PC-3 (cell line): ENCODE results near the gene PPM1D. TPM values are rescaled to one million over a fixed set of nuclear protein-coding genes. Genes with fewer than 3 reads are reported as not detected.

Source experiments
- ATAC-seq: fragments of 200-7000 bp; cut with Tn5 transposase; 2 replicates; pipeline ENCODE4 v1.9.1; 2020; ENCODE audit warnings: mild to moderate bottlenecking, moderate library complexity
- BruUV-seq: library from RNA; stranded (reverse); fragments of 400-500 nt; replicated peaks from 2 replicates; lab custom pipeline; 2021; lab: Mats Ljungman, UMichigan
- CTCF ChIA-PET: fragments of 300-600 bp; sonication (Branson Sonifier 250); formaldehyde crosslinking; loops from one replicate; lab custom pipeline; 2022; ENCODE audit warnings: antibody characterized with exemption; lab: Charles Lee
- POLR2A ChIA-PET: fragments of 300-600 bp; sonication (Branson Sonifier 250); formaldehyde crosslinking; loops from one replicate; lab custom pipeline; 2022; ENCODE audit warnings: antibody characterized with exemption; ENCODE audit not compliant: unreplicated experiment; lab: Charles Lee
- DNase-seq: peaks from one replicate; pipeline ENCODE4 v3.0.0-alpha.2; 2015
- H2AFZ ChIP-seq: fragments of 300-600 bp; sonication (generic); 2 replicates; pipeline ENCODE4 v1.6.0; 2016; ENCODE audit warnings: antibody characterized with exemption, low read length
- H3F3A ChIP-seq: fragments of 300-600 bp; sonication (generic); one replicate; pipeline ENCODE4 v1.6.0; 2017; ENCODE audit warnings: antibody characterized with exemption, low read length, control low read depth, mild to moderate bottlenecking; ENCODE audit not compliant: unreplicated experiment
- H3K27ac ChIP-seq: fragments of 300-600 bp; sonication (generic); 2 replicates; pipeline ENCODE4 v1.5.1; 2016; ENCODE audit warnings: mild to moderate bottlenecking, low read length
- H3K27me3 ChIP-seq: fragments of 300-600 bp; sonication (generic); 2 replicates; pipeline ENCODE4 v1.6.1; 2016; ENCODE audit warnings: low read length, mixed read lengths
- H3K36me3 ChIP-seq: fragments of 300-600 bp; sonication (generic); 2 replicates; pipeline ENCODE4 v1.6.1; 2016; ENCODE audit warnings: low read depth, mixed run types, low read length, mixed read lengths
- H3K4me1 ChIP-seq: fragments of 300-600 bp; sonication (generic); 2 replicates; pipeline ENCODE4 v1.5.1; 2016; ENCODE audit warnings: low read length; ENCODE audit not compliant: insufficient read depth
- H3K4me2 ChIP-seq: fragments of 300-600 bp; sonication (generic); 2 replicates; pipeline ENCODE4 v1.6.0; 2016; ENCODE audit warnings: low read length
- H3K4me3 ChIP-seq: fragments of 300-600 bp; sonication (generic); 2 replicates; pipeline ENCODE4 v1.5.1; 2016; ENCODE audit warnings: mild to moderate bottlenecking, low read length, mixed read lengths
- H3K79me2 ChIP-seq: fragments of 300-600 bp; sonication (generic); 2 replicates; pipeline ENCODE4 v1.6.1; 2017; ENCODE audit warnings: low read length, mixed read lengths
- H3K9ac ChIP-seq: fragments of 300-600 bp; sonication (generic); 2 replicates; pipeline ENCODE4 v1.6.0; 2016; ENCODE audit warnings: mild to moderate bottlenecking, low read length
- H3K9me2 ChIP-seq: fragments of 300-600 bp; sonication (generic); replicated peaks from 2 replicates; pipeline ENCODE4 v1.6.1; 2016; ENCODE audit warnings: mixed run types, low read length, mixed read lengths
- H3K9me3 ChIP-seq: fragments of 300-600 bp; sonication (generic); 2 replicates; pipeline ENCODE4 v1.6.1; 2016; ENCODE audit warnings: low read length, mixed read lengths
- H4K20me1 ChIP-seq: fragments of 300-600 bp; sonication (generic); 2 replicates; pipeline ENCODE4 v1.6.1; 2016; ENCODE audit warnings: low read length, mixed read lengths
- EZH2 ChIP-seq: fragments of 300-600 bp; sonication (generic); IDR thresholded peaks from one replicate; pipeline ENCODE4 v1.6.1; 2017; ENCODE audit warnings: antibody characterized with exemption, mild to moderate bottlenecking, low read length; ENCODE audit not compliant: unreplicated experiment
- EZH2phosphoT487 ChIP-seq: fragments of 300-600 bp; sonication (generic); IDR thresholded peaks from 2 replicates; pipeline ENCODE4 v1.6.1; 2018; ENCODE audit warnings: mild to moderate bottlenecking, antibody characterized with exemption, low read length, borderline replicate concordance
- intact Hi-C: fragments of 100-400 bp; cut with micrococcal nuclease; formaldehyde crosslinking; loops from 2 replicates; pipeline ENCODE4 v1.9.0; 2023
- total RNA-seq: library from RNA; depleted of rRNA; stranded (reverse); fragments of >200 nt; gene quantifications from 2 replicates; pipeline ENCODE4 v1.2.3, GENCODE V29; 2014
- TF ChIP-seq, protein P1 (sequence below): fragments of 300-600 bp; sonication (generic); conservative IDR thresholded peaks from 2 replicates; pipeline ENCODE4 v1.5.1; 2017; ENCODE audit warnings: antibody characterized with exemption, low read depth, mild to moderate bottlenecking, low read length

Gene PPM1D
- total RNA-seq, 1 experiment from 2014 or later = 8.2 TPM

GRCh38 chr17:60622961-60623360 is 23.0 kb downstream of the PPM1D start:
- no peaks in the 10 kb centered on the region for H3K4me1 ChIP-seq
- no peak overlapping the region for H3K9ac ChIP-seq
- H3K9me2 ChIP-seq = no peaks in the 10 kb centered on the region
- H3K27ac ChIP-seq = no peak overlapping the region
- POLR2A ChIA-PET = no interaction called here
- H3K27me3 ChIP-seq = no peaks in the 10 kb centered on the region
- no peaks in the 10 kb centered on the region for H3K9me3 ChIP-seq
- intact Hi-C loops = no loop called here
- no peaks in the 10 kb centered on the region for H3F3A ChIP-seq
- ATAC-seq (no peak), DNase-seq (no peak)
- peaks cover 45% of the 10 kb centered on the region for H3K79me2 ChIP-seq
- no peak overlapping the region for H3K4me3 ChIP-seq
- H2AFZ ChIP-seq = no peak overlapping the region
- CTCF ChIA-PET = no interaction called here
- BruUV-seq = no TSS peak
- 0 out of 2 replicates have a peak, but pooled peaks cover 9% of the 10 kb centered on the region for H4K20me1 ChIP-seq
- H3K4me2 ChIP-seq = no peak overlapping the region
- TF ChIP-seq, protein P1, sequence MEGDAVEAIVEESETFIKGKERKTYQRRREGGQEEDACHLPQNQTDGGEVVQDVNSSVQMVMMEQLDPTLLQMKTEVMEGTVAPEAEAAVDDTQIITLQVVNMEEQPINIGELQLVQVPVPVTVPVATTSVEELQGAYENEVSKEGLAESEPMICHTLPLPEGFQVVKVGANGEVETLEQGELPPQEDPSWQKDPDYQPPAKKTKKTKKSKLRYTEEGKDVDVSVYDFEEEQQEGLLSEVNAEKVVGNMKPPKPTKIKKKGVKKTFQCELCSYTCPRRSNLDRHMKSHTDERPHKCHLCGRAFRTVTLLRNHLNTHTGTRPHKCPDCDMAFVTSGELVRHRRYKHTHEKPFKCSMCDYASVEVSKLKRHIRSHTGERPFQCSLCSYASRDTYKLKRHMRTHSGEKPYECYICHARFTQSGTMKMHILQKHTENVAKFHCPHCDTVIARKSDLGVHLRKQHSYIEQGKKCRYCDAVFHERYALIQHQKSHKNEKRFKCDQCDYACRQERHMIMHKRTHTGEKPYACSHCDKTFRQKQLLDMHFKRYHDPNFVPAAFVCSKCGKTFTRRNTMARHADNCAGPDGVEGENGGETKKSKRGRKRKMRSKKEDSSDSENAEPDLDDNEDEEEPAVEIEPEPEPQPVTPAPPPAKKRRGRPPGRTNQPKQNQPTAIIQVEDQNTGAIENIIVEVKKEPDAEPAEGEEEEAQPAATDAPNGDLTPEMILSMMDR = no peak
- TF ChIP-seq EZH2phosphoT487 = no peak
- no peak for TF ChIP-seq EZH2
- no peaks in the 10 kb centered on the region for H3K36me3 ChIP-seq

DNA sequence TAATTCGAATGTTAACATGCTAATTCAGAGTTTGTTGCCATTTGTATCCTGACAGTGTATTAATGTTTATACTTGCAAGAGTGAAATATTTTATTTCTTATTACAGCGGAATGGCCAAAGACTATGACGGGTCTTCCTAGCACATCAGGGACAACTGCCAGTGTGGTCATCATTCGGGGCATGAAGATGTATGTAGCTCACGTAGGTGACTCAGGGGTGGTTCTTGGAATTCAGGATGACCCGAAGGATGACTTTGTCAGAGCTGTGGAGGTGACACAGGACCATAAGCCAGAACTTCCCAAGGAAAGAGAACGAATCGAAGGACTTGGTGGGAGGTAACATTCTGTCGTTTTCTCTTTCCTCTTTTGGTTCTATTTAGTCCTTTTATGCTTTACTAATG is 23.4 kb downstream of the PPM1D start:
- Histone ChIP-seq H3K27me3 (no peaks in the 10 kb centered on the region), H3K4me1 (no peaks in the 10 kb centered on the region), H3K27ac (no peak overlapping the region), H3K4me3 (no peak overlapping the region), H2AFZ (no peak overlapping the region), H3K9ac (no peak overlapping the region), H3K9me3 (no peaks in the 10 kb centered on the region), H4K20me1 (0 out of 2 replicates have a peak, but pooled peaks cover 6% of the 10 kb centered on the region), H3K36me3 (no peaks in the 10 kb centered on the region), H3F3A (no peaks in the 10 kb centered on the region), H3K79me2 (peaks cover 41% of the 10 kb centered on the region), H3K9me2 (no peaks in the 10 kb centered on the region), H3K4me2 (no peak overlapping the region)
- DNase-seq (no peak), ATAC-seq (no peak)
- BruUV-seq = no TSS peak
- intact Hi-C loops = no loop called here
- CTCF ChIA-PET = no interaction called here
- no peak for TF ChIP-seq EZH2
- TF ChIP-seq, protein P1 = no peak
- no peak for TF ChIP-seq EZH2phosphoT487
- POLR2A ChIA-PET = no interaction called here

GRCh38 chr17:60627124-60627523 is 27.1 kb downstream of the PPM1D start:
- Histone ChIP-seq H3K9me3 (no peaks in the 10 kb centered on the region), H3K4me1 (no peaks in the 10 kb centered on the region), H3K27me3 (no peaks in the 10 kb centered on the region), H3K9me2 (no peaks in the 10 kb centered on the region), H3K4me3 (no peak overlapping the region), H3K79me2 (peaks cover 9% of the 10 kb centered on the region), H3K9ac (no peak overlapping the region), H3K4me2 (no peak overlapping the region), H3K27ac (no peak overlapping the region), H2AFZ (no peak overlapping the region), H4K20me1 (0 out of 2 replicates have a peak, but pooled peaks cover 6% of the 10 kb centered on the region), H3F3A (no peaks in the 10 kb centered on the region), H3K36me3 (no peaks in the 10 kb centered on the region)
- POLR2A ChIA-PET = no interaction called here
- intact Hi-C loops = no loop called here
- DNase-seq = no peak
- TF ChIP-seq, protein P1 = no peak
- TF ChIP-seq EZH2 (no peak), EZH2phosphoT487 (no peak)
- no TSS peak for BruUV-seq
- ATAC-seq = peak; percentile 43
- CTCF ChIA-PET = interaction anchor here (0.6 kb wide), 1 partner anchor 11 kb away, joined by 3 read pairs; no protein-coding TSS in a partner anchor
